HFFc6 (cell line): ENCODE results near the gene AKAP13. TPM values are rescaled to one million over a fixed set of nuclear protein-coding genes. Genes with fewer than 3 reads are reported as not detected.

Experiments used
- DNase-seq: peaks from one replicate; pipeline ENCODE4 v3.0.0-alpha.2; 2018
- H3K27ac Mint-ChIP-seq: 2 replicates; pipeline ENCODE4 v1.8.0; 2020; ENCODE audit warnings: mild to moderate bottlenecking, mixed read lengths
- H3K27me3 Mint-ChIP-seq: 2 replicates; pipeline ENCODE4 v1.8.0; 2021; ENCODE audit warnings: mild to moderate bottlenecking, moderate library complexity, mixed read lengths; ENCODE audit not compliant: insufficient read depth
- H3K36me3 Mint-ChIP-seq: 2 replicates; pipeline ENCODE4 v1.8.0; 2021; ENCODE audit warnings: low read depth, mixed read lengths
- H3K4me1 Mint-ChIP-seq: 2 replicates; pipeline ENCODE4 v1.8.0; 2020; ENCODE audit warnings: low read depth, mixed read lengths
- H3K4me3 Mint-ChIP-seq: 2 replicates; pipeline ENCODE4 v1.8.0; 2020; ENCODE audit warnings: mild to moderate bottlenecking, moderate library complexity, mixed read lengths
- H3K9me3 Mint-ChIP-seq: 2 replicates; pipeline ENCODE4 v1.8.0; 2020; ENCODE audit warnings: mild to moderate bottlenecking, mixed read lengths
- CTCF ChIP-seq: fragments of 200-600 bp; sonication (generic); IDR thresholded peaks from 2 replicates; pipeline ENCODE4 v1.5.0; 2021; ENCODE audit warnings: antibody characterized with exemption, mild to moderate bottlenecking
- total RNA-seq, 6 experiments: library from RNA; stranded (reverse); fragmentation: NEBNext Ultra II Directional; extraction: Animal tissue kit (Norgen Biotek cat#: 25700); gene quantifications; 2 replicates in 1 of 6; 3 replicates in 5 of 6; pipeline ENCODE4 v1.2.3, GENCODE V29; 2021

Gene AKAP13
- total RNA-seq, 6 experiments from 2014 or later = 29.0 to 51.3 (median 35.6) TPM

GRCh38 chr15:85759376-85759775, 379.0 kb downstream of the AKAP13 start:
- Mint-ChIP-seq H3K4me1 (peaks cover 6% of the 10 kb centered on the region), H3K4me3 (no peak overlapping the region), H3K27ac (no peak overlapping the region), H3K9me3 (no peaks in the 10 kb centered on the region), H3K36me3 (no peaks in the 10 kb centered on the region), H3K27me3 (no peaks in the 10 kb centered on the region)
- no peak for DNase-seq
- TF ChIP-seq CTCF = no peak

DNA sequence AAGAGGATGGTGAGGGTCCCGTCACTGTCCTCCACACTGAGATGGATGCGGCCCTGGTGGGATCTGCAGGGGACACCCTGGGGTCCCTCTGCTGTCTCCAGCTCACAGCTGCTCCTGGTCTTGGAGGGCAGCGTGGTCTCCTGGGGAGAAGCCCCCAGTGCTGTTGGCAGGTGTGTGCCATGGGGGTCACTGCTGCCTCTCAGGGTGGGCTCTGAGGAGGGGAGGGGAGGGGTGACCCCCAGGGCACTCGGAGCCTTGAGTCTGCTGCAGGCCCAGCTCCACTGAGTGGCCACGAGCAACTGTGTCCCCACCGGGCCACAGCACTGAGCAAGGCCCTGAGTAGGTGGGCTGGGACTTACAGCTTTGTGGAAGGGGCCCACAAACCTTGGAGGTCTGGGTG, 379.6 kb downstream of the AKAP13 start:
- Mint-ChIP-seq H3K36me3 (no peaks in the 10 kb centered on the region), H3K27ac (no peak overlapping the region), H3K27me3 (no peaks in the 10 kb centered on the region), H3K9me3 (no peaks in the 10 kb centered on the region), H3K4me1 (peaks cover 13% of the 10 kb centered on the region), H3K4me3 (no peak overlapping the region)
- DNase-seq = no peak
- TF ChIP-seq CTCF = no peak

DNA sequence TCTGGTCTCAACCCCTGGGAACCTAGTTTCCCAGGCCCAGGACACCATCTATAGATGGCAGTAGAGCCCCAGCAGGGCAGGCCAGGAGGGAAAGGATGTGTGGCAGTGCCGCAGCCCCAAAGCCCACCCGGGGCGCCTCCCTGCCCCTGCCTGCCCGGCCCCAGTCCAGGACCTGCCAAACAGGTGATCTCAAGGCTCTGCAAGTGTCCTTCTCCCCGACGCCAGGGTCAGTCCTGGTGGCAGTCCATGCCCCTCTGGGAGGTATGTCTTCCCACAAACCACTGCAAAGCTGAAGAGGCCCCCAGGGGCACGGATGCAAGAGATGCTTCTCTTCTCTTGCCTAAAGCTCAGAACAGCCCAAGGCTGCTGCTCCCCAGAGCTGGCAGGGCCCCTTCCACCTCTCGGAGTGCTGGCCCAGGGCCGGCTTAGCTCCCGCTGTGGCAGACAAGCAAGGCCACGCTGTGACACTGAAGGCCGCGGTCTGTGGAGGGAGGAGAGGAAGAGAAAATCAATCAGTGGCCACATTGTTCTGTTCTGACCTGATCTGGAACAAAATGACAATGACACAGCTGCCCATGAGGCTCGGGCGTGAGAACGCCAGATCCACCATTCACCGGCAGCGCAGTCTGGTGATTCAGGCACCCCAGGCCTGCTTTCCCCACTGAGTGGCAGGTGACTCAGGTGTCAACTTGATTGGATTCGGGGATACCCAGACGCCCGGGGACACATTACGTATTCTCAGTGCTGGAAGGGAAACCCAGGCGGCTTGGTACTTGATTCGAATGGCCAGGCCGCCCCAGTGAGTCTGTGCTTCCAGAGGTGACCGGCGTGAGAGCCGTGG, 380.3 kb downstream of the AKAP13 start:
- Mint-ChIP-seq H3K4me1 (peaks cover 14% of the 10 kb centered on the region), H3K4me3 (no peak overlapping the region), H3K9me3 (no peaks in the 10 kb centered on the region), H3K36me3 (no peaks in the 10 kb centered on the region), H3K27me3 (no peaks in the 10 kb centered on the region), H3K27ac (no peak overlapping the region)
- no peak for TF ChIP-seq CTCF
- DNase-seq = no peak

GRCh38 chr15:85761635-85762034, 381.2 kb downstream of the AKAP13 start:
- no peaks in the 10 kb centered on the region for H3K9me3 Mint-ChIP-seq
- no peaks in the 10 kb centered on the region for H3K36me3 Mint-ChIP-seq
- no peak overlapping the region for H3K27ac Mint-ChIP-seq
- TF ChIP-seq CTCF = no peak
- peaks cover 14% of the 10 kb centered on the region for H3K4me1 Mint-ChIP-seq
- no peak overlapping the region for H3K4me3 Mint-ChIP-seq
- H3K27me3 Mint-ChIP-seq = no peaks in the 10 kb centered on the region
- no peak for DNase-seq

GRCh38 chr15:85762039-85762755, 381.8 kb downstream of the AKAP13 start:
- no peak for DNase-seq

More at GRCh38 chr15:85762039-85762755, 381.8 kb downstream of the AKAP13 start:
- H3K4me1 Mint-ChIP-seq = peaks cover 14% of the 10 kb centered on the region
- H3K4me3 Mint-ChIP-seq = no peak overlapping the region
- no peaks in the 10 kb centered on the region for H3K27me3 Mint-ChIP-seq
- no peak overlapping the region for H3K27ac Mint-ChIP-seq
- no peaks in the 10 kb centered on the region for H3K9me3 Mint-ChIP-seq
- H3K36me3 Mint-ChIP-seq = no peaks in the 10 kb centered on the region
- no peak for TF ChIP-seq CTCF
